HG02798 (cell line): Measurements from ENCODE around the gene TMEM208.

ENCODE experiments used
- ATAC-seq: cut with Tn5 transposase; IDR thresholded peaks from one replicate; pipeline ENCODE4 v1.9.1; 2021; ENCODE audit warnings: mild to moderate bottlenecking; ENCODE audit not compliant: unreplicated experiment, poor library complexity

The TMEM208 gene

DNA sequence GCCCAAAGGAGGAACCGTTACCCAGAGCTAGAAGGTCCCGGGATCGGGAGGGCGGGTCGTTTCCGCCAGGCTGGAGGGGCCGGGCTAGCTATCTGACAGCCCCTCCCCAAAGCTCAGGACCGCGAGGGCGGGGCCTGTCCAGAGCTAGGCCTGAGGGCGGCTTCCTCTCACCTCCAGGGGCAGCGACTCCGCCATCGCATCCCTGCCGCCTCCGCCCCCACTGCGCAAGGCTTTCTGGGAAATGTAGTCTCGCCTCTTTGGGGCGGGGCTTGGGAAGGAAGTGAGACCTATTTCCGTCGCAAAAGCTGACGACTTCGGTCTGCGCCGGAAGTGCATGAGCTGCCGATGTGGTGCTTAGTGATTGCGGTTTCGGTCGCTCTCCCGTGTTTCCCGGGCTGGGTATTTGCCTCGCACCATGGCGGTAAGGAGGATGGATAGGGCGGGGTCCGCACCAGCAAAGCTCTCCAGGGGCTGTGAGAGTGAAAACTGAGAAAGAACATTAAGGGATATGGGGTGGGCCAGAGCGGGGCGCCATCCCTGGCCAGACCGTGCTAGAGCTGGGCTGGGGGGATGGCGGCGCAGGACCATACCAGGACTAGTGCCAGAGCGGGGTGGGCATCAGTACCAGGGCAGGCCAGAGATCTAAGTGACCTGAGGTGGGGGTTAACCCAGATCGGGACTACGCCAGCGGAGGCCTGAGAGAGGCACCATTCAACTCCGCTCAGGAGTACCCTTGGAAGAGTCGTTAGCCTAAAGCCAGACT, at the start of gene TMEM208:
Gene TMEM208 (plus strand): TSS at position 327 of the 763 bp plus-strand sequence. CDS start 89 bp downstream, at position 416.
- peak; percentile 96 for ATAC-seq

DNA sequence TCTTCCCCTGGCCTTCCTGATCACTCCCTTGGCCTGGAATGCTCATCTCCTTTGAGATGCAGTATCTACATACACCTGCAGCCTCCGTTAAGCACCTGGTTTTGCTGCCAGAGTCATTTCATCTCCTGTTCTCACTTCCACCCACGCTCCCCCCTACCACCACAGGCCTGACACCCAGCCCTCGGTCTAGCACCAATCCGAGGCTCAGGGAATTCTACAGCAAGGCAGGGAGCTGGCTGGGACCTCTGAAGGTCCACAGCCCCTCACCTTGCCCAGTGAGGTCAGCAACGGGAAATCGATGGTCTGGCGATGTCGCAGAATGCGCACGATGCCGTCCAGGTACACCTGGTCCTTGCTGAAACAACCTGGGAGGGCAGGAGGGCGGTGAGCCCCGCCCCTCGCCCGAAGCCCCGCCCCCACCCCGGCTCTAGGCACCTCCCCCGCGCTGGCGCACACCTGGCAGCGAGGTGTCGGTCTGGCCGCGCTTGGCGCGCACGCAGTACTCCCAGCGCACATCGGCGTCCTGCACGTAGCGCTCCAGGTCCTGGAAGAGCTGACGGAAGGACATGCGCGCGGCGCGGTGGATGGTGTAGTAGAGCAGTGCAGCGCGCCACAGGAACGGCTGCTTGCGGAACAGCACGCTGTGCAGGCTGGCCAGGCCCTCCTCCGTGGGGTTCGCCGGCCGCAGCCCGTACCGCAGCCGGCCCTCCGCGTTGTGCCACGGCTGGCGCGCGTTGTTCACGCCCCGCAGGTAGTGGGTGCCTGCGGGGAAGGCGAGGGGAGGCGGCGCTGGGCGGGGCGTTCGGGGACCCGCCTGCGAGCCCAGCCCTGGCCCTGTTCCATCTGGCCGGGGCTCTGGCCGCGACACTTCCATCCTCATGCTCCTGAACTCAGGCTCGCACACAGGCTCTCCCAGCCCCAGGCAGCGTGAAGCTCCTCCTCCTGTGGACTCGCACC, 48.9 kb upstream of the TMEM208 start:
- ATAC-seq = no peak

DNA sequence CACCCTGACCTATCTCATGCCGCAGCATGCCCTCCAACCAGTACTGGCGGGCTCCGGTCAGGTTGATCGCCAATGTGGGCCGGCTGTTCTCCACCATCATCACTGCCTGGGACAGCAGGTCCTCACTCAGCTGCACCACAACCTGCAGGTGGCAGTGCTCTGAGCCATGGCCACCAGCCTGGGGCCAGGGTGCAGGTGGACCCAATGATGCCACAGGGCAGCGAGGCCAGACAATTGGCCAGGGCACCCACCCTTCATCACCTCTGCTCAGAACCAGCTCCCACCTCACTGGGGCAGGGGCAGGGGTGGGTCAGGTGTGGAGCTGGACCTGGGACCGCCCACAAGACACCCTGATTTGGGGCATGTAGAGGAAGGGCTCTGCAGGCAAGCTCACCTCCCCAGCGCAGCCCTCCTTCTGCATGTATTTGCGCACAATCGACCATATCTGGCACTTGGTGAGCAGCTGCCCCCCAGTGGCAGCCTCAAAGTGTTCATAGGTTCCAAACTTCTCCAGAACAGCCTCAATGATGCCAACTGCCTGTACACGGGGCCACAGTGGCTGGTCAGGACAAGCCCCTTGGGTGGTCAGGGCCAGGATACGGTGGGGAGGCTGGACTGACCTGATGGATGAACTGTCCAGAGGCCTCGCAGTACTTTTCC, 47.4 kb upstream of the TMEM208 start:
- ATAC-seq = no peak

DNA sequence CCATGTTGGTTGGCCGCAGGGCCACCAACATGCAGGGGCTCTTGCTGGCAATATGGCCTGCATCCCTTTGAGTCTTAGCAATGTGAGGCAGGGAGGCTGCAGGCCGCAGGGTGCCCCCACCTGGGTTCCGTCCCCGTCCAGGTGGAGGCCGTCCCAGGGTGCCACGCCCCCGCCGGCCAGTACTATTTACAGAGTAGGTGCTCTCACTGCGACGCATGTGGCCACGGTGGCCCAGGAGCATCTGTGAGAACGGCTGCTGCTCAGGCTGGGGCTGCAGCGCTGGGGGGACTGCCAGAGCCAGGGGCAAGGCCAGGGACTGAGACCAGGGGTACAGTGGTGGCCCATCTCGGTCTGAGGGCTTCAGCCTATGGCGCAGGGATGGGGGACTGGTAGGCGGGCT, 46.8 kb upstream of the TMEM208 start:
- no peak for ATAC-seq

DNA sequence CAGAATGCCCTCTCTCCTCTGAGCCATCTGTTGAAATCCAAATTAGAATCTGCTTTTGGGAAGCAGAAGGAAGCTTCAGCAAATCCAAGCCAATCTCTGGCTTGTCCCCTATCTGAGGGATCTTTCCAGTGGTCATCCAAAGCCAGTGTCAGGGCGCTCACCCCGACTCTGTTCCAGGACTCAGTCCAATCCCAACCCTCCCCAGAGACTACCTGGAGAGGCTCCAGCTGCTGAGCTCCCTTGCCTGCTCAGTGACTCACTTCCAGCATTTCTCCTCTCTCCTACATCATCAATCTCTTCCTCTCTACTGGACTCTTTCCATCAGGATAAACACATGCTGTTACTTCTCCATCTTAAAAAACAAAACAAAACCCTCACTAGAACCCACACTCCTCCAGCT, 45.6 kb upstream of the TMEM208 start:
- no peak for ATAC-seq

DNA sequence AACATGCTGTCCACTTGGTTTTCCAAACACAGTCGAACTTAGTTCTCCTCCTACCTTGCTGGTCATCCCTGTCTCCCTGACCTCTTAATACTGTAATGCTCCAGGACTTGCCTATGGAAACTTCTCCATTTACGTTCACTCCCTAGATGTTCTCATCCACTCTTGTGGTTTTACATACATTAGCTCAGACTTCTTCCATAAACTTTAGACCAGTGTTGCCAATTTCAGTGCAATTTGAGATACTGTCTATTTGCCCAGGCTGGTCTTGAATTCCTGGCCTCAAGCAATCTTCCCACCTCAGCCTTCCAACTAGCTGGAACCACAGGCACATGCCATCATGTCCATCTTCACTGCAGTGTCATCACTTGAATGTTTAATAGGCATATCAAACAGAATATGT, 44.6 kb upstream of the TMEM208 start:
- no peak for ATAC-seq

DNA sequence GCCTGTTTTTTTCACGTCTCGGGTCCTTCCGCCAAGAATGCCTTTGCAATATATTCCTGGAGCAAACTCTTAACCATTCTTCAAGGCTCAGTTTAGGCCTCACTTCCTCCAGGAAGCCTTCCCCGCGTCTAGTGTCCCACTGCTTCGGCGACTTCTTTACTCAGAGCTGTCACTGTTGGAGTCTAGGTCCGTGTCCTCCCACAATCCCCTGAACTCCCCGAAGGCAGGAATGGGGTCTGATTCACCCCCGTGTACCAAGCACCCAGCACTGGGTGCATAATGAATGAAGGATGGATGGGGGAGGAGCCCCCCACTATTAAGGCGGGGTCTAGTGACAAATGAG, 43.7 kb upstream of the TMEM208 start:
- no peak for ATAC-seq

DNA sequence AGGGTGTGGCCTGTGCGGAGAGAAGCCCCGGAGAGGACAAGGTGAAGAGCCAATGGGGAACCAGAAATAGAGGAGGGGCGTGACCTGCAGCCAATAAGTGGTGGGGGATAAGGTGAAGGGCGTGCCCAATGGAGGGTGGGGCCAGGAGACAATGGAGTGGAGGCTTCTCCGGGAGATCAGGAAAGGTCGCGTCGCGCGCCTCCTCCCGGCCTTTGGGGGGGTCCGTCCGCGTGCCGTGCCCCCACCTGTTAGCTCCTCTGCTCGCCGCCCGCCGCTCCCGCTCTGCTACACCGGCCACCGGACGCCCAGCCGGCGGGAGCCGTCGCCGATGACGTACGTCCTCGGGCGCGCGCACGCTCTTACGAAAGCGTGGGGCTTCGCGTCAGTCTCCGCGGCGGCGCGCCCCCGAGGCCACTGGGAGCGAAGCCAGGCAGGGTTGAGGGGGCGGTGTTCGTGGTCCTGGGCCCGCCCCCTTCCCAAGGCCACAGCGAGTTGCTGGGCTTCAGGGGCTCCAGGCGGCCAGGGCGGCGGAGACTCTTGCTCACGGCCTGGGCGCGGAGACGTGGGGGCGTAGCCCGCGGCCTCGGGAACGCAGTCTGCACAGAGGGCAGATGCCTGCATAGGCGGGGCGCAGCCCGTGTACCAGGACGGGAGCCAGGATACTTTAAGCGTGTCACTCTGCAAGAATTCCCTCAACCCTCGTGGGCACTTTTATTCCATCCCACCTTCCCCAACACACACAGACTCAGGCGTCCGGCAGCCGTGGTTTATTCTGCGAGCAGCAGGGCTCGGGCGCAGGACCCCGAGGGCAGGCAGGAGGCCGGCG, 43.1 kb upstream of the TMEM208 start, which contains the start of gene MATCAP1:
Gene MATCAP1 (minus strand): TSS at position 337 of the 826 bp plus-strand sequence. CDS start 3,353 bp downstream, outside the sequence.
- peak; percentile 93 for ATAC-seq

DNA sequence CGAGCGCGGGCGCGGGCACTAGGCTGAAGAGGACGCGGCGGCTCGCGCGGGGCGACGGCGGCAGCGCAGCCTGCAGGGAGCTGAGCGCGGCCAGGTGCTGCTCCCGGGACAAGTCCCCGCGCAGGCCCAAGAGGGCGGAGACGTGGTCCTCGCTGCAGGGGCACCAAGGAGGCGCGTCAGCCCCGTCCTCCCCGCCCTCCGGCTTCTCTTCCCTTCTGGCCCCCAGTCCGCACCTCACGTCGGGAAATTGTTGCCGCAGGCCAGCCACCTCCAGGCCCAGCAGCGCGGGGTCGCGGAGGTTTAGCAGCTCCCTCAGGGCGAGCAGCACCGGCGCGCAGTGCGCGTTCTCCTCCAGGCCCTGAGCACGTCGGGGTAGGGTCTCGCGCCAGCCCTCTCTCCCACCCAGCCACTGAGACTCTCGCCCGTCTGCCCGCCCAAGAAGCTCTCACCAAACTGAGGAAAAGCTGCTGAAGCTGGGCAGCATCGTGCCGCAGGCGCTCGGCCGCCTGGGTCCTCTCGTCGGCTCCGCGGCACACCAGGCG, 42.4 kb upstream of the TMEM208 start:
- ATAC-seq = peak; percentile 4

DNA sequence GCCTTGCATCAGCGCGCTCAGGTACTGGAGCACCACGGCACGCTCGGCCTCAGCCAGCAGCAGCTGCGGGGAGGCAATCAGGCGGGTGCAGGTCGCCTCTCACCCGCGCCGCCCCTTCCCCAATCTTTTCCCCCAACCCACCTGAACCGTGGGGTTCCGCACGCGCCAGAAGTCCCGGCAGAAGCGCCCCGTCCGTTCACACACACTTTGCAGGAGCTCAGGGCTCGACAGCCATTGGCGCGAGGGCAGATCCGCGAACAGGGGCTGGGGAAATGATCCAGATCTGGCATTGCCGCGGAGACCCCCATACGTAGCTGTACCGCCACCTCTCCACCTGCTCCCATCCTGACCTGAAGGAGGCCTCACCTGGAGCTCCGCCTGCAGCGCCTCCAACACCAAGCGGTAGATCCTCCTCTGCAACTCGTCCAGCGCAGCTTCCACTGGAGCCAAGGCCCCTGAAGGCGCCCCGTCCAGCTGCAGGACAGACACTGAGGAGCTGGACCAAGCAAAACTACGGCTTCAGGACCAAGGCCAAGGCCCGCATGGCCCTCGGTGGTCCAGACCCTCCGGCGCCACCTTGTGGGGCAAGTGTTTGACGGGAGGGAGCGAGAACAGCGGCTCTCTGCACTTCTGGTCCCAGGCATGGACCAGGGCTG, 41.8 kb upstream of the TMEM208 start:
- no peak for ATAC-seq

DNA sequence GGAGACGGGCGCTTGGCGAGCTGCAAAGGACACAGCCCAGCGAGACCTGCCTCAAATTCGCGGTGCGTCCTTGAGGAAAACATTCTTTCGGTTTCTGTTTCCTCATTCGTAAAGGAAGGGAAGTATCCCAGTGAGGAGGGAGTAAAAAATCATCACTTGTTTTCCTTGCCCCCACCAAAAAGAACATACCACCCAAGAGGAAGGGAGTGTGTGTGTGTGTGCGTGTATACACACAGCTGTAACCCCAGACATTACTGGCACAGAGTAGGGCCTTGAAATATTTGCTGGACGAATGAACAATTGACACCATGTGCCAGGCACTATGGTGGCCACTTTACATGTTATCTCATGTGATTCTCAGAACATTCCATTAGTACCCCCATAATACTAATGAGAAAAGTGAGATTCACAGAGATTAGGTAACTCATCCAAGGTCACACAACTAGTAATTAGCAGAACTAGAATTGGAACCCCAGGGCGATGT, 41.2 kb upstream of the TMEM208 start:
- no peak for ATAC-seq

DNA sequence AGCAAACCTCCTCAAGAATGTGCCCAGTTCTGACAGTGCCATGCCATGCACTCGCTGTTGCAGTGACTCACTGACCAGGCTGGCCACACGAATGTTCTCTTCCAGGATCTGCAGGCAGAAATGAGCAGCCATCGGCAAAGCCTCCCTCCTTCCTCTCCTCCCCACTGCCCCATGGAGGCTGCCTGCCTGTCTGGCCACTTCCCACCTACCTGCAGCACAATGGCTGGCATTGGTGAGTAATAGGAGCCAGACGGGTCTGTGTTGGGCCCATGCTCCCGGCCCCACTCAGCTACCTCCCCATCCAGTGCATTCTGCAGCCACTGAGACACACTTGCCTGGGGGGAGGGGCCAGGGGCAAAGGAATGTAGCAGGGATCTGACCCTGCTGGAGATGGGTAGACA, 40.4 kb upstream of the TMEM208 start:
- no peak for ATAC-seq

DNA sequence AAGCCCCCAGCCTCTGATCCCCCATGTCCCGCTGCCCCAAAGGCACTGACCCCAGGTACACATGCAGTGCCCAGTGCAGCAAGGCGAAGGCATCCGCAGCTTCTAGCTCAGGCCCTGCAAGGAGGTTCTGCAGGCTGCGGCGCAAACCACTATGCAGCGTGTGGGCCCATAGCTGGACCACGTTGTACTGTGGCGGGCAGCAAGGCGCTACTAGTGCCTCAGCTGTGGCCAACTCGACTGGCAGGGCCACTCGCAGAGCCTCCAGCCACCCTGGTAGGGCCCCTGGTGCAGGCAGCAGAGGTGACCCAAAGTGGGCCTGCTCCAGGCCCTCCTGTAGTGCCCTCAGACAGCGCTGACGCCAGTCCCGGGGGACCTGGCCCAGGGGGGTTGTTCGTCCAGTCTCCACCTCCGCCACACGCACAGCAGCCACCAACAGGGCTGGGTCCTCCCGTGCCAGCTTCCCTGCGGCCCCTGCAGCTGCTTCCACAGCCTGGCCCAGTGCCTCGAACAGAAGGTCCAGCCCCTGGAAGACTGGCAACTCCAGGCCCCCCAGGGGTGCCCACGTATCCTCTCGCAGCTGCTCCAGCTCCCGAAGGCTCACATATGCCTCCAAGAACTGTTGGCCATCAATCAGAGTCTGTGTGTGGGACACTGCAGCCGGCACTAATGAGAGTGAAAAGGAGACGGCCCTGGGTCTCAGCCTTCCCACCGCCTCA, 39.6 kb upstream of the TMEM208 start:
- ATAC-seq = no peak

DNA sequence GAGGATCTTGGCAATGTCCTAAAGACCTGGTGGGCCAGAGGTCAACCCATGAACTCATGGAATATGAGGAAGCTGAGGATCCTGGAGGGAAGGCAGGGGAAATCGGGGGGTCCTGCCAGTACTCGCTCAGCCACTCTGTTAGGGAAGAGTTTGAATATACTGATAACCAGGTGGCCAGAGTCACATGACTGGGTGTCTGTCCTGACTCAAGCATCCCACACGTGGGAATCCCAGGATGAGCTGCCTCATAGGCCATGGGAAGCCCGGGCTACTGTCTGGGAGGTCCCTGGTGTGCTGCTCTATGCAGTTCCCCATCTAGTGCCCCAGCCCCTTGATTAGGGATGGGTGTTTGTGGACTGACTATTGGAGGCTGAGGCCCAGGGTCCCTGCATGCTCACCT, 38.6 kb upstream of the TMEM208 start:
- ATAC-seq = no peak

DNA sequence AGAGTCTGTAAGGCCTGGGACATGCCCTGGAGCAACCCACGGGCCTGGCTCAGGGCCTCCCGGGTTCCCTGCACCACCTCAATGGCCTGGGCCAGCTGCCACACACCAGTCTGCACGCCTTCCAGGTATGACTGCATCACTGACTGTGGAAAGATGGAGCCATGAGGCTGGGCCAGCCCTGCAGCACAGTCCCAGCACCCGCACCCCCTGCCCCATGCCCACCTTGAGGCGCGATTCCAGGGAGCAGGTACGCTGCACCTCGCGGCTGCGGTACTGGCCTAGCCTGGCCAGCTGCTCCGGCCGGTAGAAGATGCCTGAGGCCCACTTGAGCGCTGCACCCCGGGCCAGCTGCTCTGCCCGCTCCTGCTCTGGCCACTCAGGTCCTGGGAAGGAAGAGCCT, 38.1 kb upstream of the TMEM208 start:
- ATAC-seq = no peak

DNA sequence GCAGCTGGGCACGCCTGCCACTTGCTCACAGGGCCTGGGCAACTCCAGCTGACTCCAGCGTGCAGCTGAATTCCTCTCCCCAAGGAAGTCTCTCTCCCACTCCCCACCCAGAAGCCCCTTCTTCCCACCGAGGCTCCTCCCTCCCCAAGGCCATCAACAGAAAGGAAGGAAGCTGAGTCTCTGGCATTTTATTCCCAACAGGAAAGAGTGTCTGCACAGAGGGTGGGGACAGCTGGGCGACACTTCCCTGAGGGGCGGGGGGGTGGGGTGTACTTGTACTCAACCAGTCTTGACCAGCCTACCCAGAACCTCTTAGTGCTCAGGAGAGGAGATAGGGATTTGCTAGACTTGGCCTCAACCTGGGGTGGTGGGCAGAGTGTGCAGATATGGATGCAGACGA, 36.9 kb upstream of the TMEM208 start, which contains the start of gene EXOC3L1:
Gene EXOC3L1 (minus strand): TSS at position 96 of the 400 bp plus-strand sequence. CDS start 460 bp downstream, outside the sequence.
- ATAC-seq = no peak

DNA sequence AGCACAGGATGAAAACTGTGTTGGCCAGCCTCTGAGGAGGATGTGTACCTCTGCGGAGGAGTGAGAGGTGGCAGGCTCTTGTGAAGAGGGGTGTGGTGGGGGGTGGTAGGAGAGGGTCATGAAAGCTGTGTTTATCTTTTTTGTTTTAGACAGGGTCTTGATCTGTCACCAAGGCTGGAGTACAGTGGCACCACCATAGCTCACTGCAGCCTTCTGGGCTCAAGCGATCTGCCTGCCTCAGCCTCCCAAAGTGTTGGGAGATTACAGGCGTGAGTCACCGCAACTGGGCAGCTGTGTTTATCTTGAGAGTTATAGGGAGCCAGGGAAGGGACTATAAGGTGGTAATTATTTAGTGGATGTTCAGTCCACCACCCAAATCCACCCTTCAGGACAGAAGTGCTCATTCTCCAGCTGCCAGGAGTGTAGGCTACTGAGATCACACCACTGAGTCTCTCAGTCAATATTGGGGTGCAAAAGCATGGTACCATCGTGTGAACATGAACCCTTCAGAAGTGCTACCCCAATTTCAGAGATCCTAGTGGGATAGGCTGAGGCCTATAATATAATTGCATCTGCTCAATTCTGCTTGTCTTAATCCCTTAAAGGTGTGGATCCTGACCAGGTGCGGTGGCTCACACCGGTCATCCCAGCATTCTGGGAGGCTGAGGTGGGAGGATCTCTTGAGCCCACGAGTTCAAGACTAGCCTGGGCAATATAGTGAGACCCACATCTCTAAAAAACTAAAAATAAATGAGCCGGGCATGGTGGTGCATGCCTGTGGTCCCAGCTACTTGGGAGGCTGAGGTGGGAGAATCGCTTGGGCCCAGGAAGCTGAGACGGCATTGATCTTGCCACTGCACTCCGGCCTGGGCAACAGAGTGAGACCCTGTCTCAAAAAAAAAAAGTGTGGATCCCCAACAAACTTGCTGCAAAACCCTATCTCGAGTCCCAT, 36.2 kb upstream of the TMEM208 start:
- ATAC-seq = no peak
